HepG2 (cell line): ENCODE results near the gene EPB41. TPM values are rescaled to one million over a fixed set of nuclear protein-coding genes. Genes with fewer than 3 reads are reported as not detected.

Experiments used
- AKAP8 ChIP-seq: sonication (generic); formaldehyde crosslinking; IDR thresholded peaks from 2 replicates; pipeline ENCODE4 v1.5.1; 2020; ENCODE audit warnings: mild to moderate bottlenecking, missing genetic modification reagents
- ETV5 ChIP-seq: IDR thresholded peaks from 2 replicates; pipeline ENCODE4 v1.6.1; 2018; ENCODE audit warnings: missing biosample characterization, missing genetic modification reagents, inconsistent platforms, borderline replicate concordance
- HOXA3 ChIP-seq: sonication (generic); formaldehyde crosslinking; IDR thresholded peaks from 2 replicates; pipeline ENCODE4 v1.5.0; 2020; ENCODE audit warnings: missing genetic modification reagents
- HOXD1 ChIP-seq: sonication (generic); formaldehyde crosslinking; IDR thresholded peaks from 2 replicates; pipeline ENCODE4 v1.5.0; 2020; ENCODE audit warnings: missing genetic modification reagents
- KIAA2018 ChIP-seq: sonication (generic); formaldehyde crosslinking; IDR thresholded peaks from 2 replicates; pipeline ENCODE4 v1.5.0; 2020; ENCODE audit warnings: mild to moderate bottlenecking, missing genetic modification reagents, borderline replicate concordance
- MEIS2 ChIP-seq: sonication (generic); formaldehyde crosslinking; IDR thresholded peaks from 2 replicates; pipeline ENCODE4 v1.9.0; 2021; ENCODE audit warnings: mild to moderate bottlenecking, missing genetic modification reagents
- PAWR ChIP-seq: sonication (generic); formaldehyde crosslinking; IDR thresholded peaks from 2 replicates; pipeline ENCODE4 v1.4.0; 2020; ENCODE audit warnings: missing genetic modification reagents, mild to moderate bottlenecking, borderline replicate concordance
- PAX8 ChIP-seq: sonication (generic); formaldehyde crosslinking; IDR thresholded peaks from 2 replicates; pipeline ENCODE4 v1.8.0; 2022; ENCODE audit warnings: mild to moderate bottlenecking, missing genetic modification reagents, borderline replicate concordance
- SOX6 ChIP-seq, 2 experiments: fragments of 450-650 bp in 1 of 2; sonication (generic) in 1 of 2; formaldehyde crosslinking in 1 of 2; IDR thresholded peaks; 2 replicates each; pipeline versions ENCODE4 v1.4.0 to v1.6.1; 2017 to 2020; ENCODE audit warnings: antibody characterized with exemption in 1 of 2, mild to moderate bottlenecking in 1 of 2, missing genetic modification reagents in 1 of 2
- SUZ12 ChIP-seq: fragments of 150-350 bp; IDR thresholded peaks from 2 replicates; pipeline ENCODE4 v1.6.1; 2014; ENCODE audit warnings: low read depth, low read length
- XBP1 ChIP-seq: sonication (generic); formaldehyde crosslinking; IDR thresholded peaks from 2 replicates; pipeline ENCODE4 v1.5.0; 2020; ENCODE audit warnings: missing genetic modification reagents
- ZBTB14 ChIP-seq: sonication (generic); formaldehyde crosslinking; IDR thresholded peaks from 2 replicates; pipeline ENCODE4 v1.4.0; 2020; ENCODE audit warnings: missing genetic modification reagents
- ZEB1 ChIP-seq: IDR thresholded peaks from 2 replicates; pipeline ENCODE4 v1.6.1; 2012; ENCODE audit warnings: mild to moderate bottlenecking, low read depth, inconsistent platforms; ENCODE audit not compliant: insufficient replicate concordance
- ZFP82 ChIP-seq: sonication (generic); formaldehyde crosslinking; IDR thresholded peaks from 2 replicates; pipeline ENCODE4 v1.5.1; 2020; ENCODE audit warnings: mild to moderate bottlenecking, missing genetic modification reagents, borderline replicate concordance
- polyA plus RNA-seq, 8 experiments: library from polyadenylated mRNA; depleted of rRNA in 3 of 8; stranded (reverse) in 7 of 8; unstranded in 1 of 8; fragments of >200 nt; fragmentation: Illumina TruSeq in 4 of 8; extraction: Trizol in 4 of 8; gene quantifications; 2 replicates each; pipeline versions ENCODE4 v1.2.1 to v1.2.3, GENCODE V29; 2011 to 2016; ENCODE audit warnings: low read depth in 4 of 8, missing spikeins in 1 of 8, mixed read lengths in 1 of 8; ENCODE audit not compliant: insufficient read depth in 1 of 8
- total RNA-seq, 5 experiments: library from RNA; depleted of rRNA; stranded (reverse); fragments of >200 nt; fragmentation: Illumina TruSeq; extraction: Trizol; gene quantifications; 2 replicates each; pipeline ENCODE4 v1.2.3, GENCODE V29; 2016; ENCODE audit warnings: low read depth in 1 of 5
- TF ChIP-seq, protein P1 (sequence below): IDR thresholded peaks from 2 replicates; pipeline ENCODE4 v1.6.1; 2016; ENCODE audit warnings: mild to moderate bottlenecking, missing biosample characterization, missing genetic modification reagents
- TF ChIP-seq, protein P2 (sequence below): IDR thresholded peaks from 2 replicates; pipeline ENCODE4 v1.6.1; 2016
- TF ChIP-seq, protein P3 (sequence below): sonication (generic); formaldehyde crosslinking; IDR thresholded peaks from 2 replicates; pipeline ENCODE4 v1.4.0; 2020; ENCODE audit warnings: missing genetic modification reagents, mild to moderate bottlenecking, borderline replicate concordance

EPB41 gene
- total and polyA plus RNA-seq, 2 of the 13 experiments (the other 11 are each of a cell fraction or from before 2014, with no cell fraction given) = 34.5 to 46.7 TPM

- TF ChIP-seq, protein P1, sequence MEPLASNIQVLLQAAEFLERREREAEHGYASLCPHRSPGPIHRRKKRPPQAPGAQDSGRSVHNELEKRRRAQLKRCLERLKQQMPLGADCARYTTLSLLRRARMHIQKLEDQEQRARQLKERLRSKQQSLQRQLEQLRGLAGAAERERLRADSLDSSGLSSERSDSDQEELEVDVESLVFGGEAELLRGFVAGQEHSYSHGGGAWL (CRISPR knock-in tag) = peak; percentile 5
- TF ChIP-seq XBP1 (CRISPR knock-in tag) (no peak), AKAP8 (CRISPR knock-in tag) (no peak), KIAA2018 (no peak), ZFP82 (CRISPR knock-in tag) (no peak), ZEB1 (no peak), SOX6 (IDR thresholded peaks at IDR 0.05) (no peak), SOX6 (CRISPR knock-in tag; IDR thresholded peaks at IDR 0.05) (no peak), HOXD1 (no peak), SUZ12 (no peak), HOXA3 (CRISPR knock-in tag) (peak; percentile 19; the same call in 1 of the 2 replicates), ETV5 (CRISPR knock-in tag) (no peak; the same call in 1 of the 2 replicates), ZBTB14 (CRISPR knock-in tag) (no peak), MEIS2 (CRISPR knock-in tag) (no peak; the same call in 1 of the 2 replicates), PAWR (no peak), PAX8 (CRISPR knock-in tag) (no peak)
- TF ChIP-seq, protein P2, sequence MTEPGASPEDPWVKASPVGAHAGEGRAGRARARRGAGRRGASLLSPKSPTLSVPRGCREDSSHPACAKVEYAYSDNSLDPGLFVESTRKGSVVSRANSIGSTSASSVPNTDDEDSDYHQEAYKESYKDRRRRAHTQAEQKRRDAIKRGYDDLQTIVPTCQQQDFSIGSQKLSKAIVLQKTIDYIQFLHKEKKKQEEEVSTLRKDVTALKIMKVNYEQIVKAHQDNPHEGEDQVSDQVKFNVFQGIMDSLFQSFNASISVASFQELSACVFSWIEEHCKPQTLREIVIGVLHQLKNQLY (CRISPR knock-in tag) = no peak
- TF ChIP-seq, protein P3, sequence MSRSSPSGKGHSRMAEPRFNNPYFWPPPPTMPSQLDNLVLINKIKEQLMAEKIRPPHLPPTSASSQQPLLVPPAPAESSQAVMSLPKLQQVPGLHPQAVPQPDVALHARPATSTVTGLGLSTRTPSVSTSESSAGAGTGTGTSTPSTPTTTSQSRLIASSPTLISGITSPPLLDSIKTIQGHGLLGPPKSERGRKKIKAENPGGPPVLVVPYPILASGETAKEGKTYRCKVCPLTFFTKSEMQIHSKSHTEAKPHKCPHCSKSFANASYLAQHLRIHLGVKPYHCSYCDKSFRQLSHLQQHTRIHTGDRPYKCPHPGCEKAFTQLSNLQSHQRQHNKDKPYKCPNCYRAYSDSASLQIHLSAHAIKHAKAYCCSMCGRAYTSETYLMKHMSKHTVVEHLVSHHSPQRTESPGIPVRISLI (CRISPR knock-in tag) = no peak
Observed at GRCh38 chr1:29124366-29125236, 210.2 kb downstream of the EPB41 start (continued).
